HG03439 (cell line): ENCODE measurements around the gene SLC49A3.
A peak's percentile ranks its signal among the peaks of the same experiment; 100 is the strongest.
"Not testable (repeated sequence)": the region's sequence is repeated elsewhere in the genome, so short reads cannot be mapped to it uniquely, and the experiment has no call there.

Experiments used
- ATAC-seq: cut with Tn5 transposase; IDR thresholded peaks from one replicate; pipeline ENCODE4 v1.9.1; 2021; ENCODE audit warnings: mild to moderate bottlenecking, moderate library complexity; ENCODE audit not compliant: unreplicated experiment

The SLC49A3 gene

DNA sequence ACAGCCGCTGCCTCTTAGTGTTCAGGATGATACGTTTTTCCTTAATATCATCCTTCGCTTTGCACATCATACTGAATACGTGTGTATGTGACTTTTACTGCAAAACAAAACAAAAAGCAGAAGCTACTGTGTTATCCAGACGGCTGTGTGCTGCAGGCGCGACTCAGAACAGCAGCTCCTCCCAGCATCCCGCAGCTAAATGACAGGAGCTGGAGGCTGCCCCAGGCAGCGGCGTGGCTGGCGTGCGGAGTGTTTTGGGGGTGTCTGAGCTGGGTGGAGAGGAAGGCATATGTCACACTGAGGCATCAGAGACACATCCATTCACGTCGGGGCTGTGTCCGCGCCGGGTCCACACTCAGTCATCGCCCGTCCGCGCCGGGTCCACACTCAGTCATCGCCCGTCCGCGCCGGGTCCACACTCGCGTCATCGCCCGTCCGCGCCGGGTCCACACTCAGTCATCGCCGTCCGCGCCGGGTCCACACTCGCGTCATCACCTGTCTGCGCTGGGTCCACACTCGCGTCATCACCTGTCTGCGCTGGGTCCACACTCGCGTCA is 33.3 kb upstream of the SLC49A3 start:
- no peak for ATAC-seq

DNA sequence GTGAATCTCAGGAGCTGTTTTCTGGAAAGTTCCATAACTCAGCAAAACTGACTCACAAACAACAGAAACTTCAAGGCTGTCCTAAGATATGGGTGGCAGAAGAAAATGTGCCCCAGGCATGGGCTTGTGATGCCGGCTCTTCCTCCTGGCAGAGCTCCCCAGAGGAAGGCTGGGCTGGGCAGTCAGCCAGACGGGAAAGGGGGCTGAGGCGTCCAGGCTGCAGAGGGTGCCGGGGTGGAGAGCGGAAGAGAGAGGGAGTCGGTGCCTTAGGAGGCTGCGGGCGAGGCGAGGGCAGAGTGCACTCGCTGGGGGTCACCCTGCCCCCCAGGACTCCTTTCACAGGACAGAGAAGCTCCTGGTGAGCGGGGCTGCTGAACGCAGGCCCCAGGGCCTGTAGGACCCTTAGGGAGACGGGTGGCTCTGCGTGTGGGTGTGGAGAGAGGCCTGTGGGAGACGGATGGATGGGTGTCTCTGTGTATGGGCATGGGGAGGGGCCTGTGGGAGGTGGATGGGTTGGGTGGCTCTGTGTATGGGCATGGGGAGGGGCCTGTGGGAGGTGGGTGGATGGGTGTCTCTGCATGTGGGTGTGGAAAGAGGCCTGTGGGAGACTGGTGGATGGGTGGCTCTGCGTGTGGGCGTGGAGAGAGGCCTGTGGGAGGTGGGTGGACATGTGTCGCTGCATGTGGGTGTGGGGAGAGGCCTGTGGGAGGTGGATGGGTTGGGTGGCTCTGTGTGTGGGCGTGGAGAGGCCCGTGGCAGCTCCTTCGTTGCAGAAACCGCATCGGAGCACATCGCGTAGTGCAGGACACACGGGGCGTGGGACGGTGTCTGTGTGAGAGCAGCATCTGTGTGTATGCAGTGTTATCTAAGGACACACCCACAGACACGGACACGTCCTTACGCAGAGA is 32.6 kb upstream of the SLC49A3 start:
- ATAC-seq = no peak

DNA sequence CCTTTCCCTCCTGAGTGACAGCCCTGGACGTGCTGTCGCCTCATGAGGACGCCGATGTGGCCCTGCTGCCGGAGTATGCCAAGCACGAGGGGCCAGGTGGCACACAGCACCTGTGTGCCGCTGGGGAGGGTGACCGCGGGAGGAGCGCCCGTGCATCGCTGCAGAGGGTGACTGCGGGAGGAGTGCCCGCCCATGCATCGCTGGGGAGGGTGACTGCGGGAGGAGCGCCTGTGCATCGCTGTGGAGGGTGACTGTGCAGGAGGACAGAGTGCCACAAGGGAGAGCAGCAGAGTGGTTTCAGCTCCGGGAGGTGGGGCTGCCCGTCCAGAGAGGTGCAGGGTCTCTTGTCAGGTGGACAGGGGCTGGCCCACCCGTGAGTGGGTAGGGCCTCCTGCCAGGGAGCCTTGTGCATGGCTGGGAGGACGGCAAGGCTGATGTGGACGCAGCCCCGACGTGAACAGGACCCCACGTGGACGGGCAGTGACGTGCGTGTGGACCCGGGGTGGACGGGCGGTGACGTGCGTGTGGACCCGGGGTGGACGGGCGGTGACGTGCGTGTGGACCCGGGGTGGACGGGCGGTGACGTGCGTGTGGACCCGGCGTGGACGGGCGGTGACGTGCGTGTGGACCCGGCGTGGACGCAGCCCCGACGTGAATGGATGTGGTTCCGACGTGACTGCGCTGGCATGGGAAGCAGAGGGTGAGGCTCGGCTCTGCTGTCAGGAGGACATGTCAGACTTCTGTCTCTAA is 31.3 kb upstream of the SLC49A3 start:
- ATAC-seq = no peak

DNA sequence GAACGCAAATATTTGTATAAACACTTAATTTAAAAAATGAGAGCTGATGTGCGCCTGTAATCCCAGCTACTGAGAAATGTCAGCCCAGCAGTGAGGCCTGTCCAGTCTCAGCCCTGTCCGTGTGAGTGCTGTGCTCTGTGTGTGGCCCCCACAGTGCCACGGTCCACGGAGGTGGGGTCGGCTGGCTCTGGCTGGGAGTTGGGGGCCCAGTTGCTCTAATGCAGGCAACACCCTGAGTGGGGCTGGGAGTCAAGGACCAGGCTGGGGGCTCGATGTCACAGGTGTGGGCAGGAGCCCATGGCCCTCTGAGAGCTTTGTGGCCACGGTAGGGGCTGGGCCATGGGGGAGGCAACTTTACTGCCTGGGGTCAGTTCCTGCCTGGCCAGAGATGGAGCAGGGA is 29.5 kb upstream of the SLC49A3 start:
- no peak for ATAC-seq

DNA sequence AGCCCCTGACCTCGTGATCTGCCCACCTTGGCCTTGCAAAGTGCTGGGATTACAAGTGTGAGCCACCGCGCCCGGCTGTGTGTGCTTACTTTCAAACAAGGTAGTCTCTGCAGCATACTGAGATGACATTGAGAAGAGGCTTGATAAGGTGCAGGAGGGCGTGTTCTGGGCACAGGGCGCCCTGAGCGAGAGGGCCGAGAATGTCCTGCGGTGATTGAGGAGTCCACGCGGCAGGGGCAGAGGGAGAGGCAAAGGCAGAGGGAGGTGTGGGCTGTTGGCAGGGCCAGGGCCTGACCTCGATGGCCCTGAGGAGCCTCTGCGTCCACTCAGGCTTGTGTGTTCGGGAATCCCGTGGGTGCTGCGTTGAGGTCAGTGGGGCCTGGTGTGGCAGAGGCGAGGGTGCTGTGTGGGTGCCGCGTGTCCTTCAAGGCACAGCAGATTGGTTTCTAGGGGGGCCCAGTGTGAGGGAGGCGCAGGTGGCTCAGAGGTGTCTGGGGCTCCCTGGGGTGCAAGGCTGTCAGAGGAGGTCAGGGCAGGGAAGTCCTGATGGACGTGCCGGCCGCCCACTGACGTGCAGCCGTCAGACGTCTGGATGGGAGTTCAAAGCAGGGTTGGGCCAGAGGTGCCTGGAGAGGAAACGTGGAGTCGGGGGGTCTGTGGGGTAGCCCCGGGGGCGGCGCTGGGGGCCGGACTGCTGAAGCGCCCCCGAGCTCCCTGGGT is 28.8 kb upstream of the SLC49A3 start:
- ATAC-seq = no peak

DNA sequence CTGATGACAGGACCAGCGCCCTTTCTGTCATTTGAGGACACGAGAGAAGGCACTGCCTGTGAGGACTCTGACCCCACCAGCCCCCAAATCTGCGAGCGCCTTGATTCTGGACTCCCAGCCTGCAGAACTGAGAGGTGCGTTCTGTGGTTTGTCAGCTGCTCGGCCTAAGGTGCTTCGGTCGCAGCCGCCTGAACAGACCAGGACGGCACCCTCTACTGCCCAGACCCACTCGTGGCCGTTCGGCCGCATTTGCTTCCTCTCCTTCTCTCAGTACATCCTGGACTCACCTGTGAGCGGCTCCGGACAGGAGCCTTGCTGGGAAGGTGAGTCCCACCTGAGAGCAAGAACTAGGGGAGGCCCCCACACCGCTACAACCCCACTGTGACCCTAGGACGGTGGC is 25.1 kb upstream of the SLC49A3 start:
- no peak for ATAC-seq

DNA sequence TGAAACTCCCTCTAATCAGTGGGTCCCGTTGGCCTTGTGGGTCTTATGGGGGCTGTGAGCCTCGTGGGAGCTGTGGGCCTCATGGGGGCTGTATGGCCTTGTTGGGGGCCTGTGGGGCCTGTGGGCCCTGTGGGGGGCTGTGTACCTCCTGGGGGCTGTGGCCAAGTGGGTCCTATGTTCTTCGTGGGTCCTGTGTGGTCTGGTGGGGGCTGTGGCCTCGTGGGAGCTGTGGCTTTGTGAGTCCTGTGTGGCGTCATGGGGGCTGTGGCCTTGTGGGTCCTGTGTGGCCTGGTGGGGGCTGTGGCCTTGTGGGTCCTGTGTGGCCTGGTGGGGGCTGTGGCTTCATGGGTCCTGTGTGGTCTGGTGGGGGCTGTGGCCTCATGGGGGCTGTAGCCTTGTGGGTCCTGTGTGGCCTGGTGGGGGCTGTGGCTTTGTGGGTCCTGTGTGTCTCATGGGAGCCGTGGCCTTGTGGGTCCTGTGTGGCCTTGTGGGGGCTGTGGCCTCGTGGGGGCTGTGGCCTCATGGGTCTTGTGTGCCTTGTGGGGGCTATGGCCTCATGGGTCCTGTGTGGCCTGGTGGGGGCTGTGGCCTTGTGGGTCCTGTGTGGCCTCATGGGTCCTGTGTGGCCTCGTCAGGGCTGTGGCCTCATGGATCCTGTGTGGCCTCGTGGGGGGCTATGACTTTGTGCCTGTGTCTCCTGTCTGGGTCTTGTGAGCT is 24.1 kb upstream of the SLC49A3 start:
- ATAC-seq = no peak

DNA sequence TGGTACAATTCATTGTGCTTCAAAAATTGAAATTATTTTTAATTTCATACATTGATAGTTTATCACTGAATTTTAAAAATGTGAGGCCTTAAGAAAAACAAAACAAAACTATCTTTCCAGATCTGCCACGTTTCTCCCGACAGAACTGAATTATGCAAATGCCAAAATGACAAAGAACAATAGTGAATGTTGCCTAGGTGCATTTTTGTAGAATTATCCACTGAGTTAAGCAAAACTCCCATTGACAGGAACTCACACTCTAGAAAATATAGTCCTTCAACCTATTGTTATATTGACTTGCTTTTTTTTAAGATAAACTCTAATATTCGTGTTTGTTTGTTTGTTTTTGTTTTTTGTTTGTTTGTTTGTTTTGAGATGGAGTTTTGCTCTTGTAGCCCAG is 23.1 kb upstream of the SLC49A3 start:
- no peak for ATAC-seq

DNA sequence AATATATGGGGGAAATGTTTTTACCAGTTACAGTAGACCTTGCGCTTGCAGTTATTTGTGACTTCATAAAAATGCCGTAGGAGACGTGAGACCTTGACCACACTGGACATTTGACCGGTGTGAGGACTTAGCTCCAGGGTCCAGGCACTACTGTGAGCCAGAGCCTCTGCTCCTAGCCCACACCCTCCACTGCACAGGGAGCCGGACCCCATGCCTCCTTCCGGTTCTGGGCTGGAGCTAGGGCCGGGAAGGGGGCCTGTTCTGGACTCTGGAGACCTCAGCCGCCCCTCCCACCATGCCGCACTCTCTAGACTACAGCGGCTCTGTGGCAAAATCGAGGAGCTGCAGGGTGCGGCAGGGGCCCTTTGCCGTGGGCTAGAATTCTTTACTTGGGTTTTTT is 22.0 kb upstream of the SLC49A3 start:
- no peak for ATAC-seq

DNA sequence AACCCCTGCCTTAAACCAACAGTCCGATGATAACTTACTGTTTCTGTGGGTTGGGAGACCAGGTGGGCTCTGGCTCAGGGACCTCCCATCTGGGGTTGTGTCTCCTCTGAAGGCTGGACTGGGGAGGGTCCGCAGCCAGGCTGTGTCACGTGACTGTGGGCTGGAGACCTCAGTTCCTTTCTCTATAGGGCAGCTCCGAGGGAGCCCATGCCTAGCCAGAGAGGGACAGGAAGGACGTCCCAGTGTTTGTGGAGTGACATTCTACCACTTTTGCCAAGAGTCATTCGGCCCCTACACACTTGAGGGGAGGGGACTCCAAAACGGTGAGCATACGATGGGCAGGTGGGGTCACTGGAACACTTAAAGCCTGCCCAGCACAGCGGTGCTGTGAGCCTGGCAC is 21.2 kb upstream of the SLC49A3 start:
- no peak for ATAC-seq

DNA sequence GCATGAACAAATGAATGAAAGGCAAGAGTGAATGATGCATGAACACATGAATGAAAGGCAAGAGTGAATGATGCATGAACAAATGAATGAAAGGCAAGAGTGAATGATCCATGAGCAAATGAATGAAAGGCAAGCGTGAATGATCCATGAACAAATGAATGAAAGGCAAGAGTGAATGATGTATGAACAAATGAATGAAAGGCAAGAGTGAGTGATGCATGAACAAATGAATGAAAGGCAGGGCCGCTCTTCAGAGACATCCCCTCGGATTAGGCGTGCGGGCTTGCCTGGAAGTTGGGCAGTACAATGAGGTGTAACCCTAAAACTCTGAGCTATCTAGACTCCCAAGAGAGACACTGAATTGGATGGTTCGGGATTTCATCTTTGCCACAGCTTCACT is 20.4 kb upstream of the SLC49A3 start:
- no peak for ATAC-seq

DNA sequence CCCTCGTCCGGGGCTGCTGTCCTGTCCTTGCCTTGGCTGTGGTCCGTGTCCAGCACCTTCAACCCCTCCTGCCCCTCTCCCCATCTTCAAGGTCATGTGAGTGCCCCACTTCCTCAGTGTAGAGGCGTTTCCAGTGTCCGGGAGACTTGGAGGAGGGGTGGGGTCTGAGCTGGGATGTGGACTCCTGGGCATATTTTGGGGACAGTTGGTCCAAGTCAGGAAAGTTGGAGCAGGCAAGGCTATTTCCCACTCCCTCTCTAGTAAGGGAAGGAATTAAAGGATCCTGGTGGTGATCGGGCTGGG is 19.6 kb upstream of the SLC49A3 start:
- no peak for ATAC-seq

DNA sequence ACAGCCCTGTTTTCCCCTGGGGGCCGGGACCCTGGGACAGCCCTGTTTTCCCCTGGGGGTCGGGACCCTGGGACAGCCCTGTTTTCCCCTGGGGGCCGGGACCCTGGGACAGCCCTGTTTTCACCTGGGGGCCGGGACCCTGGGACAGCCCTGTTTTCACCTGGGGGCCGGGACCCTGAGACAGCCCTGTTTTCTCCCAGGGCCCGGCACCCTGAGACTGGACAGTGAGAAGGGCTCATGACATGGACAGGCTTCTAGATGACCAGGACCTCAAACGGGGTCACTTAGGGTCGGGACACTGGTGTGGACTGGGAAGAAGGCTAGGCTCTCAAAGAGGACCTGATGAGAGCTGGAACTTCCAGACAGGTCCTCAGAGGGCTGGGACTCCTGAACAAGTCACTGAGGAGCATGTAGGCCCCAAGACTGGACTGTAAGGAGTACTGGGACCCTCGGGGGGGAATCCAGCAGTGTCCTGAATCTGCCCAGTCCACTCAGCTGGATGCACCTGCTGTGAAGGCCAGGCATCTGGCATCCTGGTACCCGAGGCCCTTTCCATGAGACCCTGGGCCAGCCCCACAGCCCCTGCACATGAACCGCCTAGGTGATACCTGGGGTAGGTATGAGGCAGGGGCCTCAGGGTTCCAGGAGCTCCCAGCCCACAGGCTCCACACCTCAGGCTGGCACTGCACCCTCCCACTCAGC is 19.1 kb upstream of the SLC49A3 start:
- ATAC-seq = no peak

DNA sequence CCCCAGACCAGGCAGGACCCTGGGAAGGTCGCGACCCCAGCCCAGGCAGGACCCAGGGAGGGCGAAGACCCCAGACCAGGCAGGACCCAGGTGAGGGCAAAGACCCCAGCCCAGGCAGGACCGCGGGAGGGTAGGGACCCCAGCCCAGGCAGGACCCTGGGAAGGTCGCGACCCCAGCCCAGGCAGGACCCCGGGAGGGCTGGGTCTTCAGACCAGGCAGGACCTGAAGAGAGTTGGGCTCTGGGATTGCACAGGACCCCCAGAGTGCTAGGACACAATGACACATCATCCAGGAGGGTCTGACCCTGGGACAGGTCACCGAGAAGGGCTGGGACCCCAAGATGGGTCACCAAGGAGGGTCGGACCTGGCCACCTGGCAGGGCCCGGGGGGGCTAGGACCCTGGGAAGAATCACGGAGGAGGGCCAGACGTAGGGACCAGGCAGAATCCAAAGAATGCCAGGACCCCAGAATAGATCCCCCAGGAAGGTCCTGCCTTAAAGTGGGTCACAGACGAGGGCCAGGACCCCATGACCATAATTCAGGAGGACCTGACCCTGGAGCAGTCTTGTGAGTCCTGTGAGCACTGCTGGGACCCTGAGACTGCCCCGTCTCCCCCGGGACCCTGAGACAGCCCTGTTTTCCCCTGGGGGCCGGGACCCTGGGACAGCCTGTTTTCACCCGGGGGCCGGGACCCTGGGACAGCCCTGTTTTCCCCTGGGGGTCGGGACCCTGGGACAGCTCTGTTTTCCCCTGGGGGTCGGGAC is 18.1 kb upstream of the SLC49A3 start:
- ATAC-seq = no peak

DNA sequence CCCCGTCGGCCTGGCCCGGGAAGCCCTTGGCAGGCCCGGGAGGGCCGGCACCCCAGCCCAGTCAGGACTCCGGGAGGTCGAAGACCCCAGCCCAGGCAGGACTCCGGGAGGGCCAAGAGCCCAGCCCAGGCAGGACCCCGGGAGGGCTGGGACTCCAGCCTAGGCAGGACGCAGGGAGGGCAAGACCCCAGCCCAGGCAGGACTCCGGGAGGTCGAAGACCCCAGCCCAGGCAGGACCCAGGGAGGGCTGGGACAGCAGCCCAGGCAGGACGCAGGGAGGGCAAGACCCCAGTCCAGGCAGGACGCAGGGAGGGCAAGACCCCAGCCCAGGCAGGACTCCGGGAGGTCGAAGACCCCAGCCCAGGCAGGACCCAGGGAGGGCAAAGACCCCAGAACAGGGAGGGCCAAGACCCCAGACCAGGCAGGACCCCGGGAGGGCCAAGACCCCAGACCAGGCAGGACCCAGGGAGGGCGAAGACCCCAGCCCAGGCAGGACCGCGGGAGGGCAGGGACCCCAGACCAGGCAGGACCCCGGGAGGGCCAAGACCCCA is 17.2 kb upstream of the SLC49A3 start:
- ATAC-seq = not testable (repeated sequence)

DNA sequence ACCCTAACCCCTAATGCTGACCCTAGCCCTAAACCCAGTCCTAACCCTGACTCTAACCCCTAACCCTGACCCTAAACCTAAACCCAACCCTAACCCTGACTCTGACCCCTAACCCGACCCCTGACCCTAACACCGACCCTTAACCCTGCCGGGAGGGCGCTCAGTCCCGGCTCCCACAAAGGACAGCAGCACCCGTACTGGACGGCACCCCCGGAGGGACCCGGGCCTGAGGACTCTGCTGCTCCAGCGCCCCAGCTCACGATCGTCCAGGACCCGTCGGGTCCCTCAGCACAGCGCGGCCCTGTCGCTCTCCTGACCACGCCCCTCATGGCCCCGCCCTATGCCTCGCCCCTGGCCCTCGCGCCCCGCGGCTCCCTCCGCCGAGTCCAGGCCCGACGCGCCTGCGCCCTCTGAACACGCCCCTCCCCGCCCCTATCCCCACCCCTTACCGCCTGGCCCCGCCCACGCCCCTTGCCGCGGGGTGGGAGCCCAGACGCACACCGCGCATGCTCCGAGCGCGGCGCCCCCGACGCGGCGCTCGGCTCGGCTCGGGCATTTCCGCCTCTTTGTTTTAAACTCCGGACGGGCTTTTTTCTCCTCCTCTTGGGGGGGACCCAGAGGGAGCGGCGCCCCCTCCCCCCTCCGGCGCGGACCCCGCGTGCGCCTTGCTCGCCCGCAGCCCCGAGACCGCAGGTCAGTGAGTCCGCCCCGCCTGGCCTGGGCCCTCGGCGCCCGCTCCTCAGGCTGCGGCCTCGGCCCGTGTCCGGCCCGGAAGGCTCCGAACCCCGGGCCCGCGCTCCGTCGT is 16.5 kb upstream of the SLC49A3 start, which contains the start of gene PCGF3:
TSS of gene PCGF3 (plus strand) at position 555 of the 805 bp plus-strand sequence. CDS start 27,849 bp downstream, outside the sequence.
- ATAC-seq = peak; percentile 89

DNA sequence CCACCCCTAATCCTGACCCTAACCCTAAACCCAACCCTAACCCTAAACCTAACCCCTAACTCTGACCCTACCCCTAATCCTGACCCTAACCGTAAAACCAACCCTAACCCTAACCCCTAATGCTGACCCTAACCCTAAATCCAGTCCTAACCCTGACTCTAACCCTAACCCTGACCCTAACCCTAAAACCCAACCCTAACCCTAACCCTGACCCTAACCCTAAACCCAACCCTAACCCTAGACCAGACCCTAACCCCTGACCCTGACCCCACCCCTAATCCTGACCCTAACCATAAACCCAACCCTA is 16.0 kb upstream of the SLC49A3 start:
- ATAC-seq = no peak

DNA sequence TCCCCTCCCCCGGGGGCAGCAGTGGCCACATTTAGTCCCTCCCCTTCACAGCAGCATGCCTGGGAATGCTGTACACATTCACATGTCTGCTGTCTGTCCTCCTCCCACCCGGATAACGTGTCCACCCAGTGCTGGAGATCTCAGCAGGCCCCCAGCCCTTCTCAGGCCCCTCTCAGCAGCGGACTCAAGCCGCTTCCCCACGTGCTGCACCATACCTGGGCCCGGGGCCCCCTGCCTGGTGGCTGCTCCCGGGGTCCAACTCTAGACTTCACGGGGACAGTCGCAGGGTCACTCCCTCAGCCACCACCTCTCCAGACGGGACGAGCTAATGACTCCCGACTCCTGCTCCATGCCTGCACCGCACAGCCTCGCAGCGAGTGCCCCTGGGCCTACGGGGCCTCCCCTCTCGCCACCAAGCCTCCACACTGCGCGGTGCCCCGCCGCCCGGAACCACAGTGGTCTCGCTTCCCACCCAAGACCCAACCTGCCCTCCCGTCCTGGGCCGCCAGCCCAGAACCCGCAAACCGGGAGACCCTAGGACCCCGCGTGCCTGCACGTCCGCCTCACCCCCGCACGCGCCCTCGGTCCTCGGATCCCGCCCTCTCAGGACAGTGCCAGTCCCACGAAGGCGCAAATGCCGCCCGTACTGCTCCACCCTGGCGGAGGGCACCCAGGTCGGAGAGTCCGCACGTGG is 15.4 kb upstream of the SLC49A3 start:
- ATAC-seq = no peak
